Endodermal cell (in vitro differentiated cells): ENCODE data around the gene RYR2. TPM values are rescaled to one million over a fixed set of nuclear protein-coding genes. Genes with fewer than 3 reads are reported as not detected.

ENCODE experiments used
- DNase-seq: peaks from one replicate; pipeline ENCODE4 v3.0.0-alpha.2; 2017
- H3K27ac ChIP-seq: 2 replicates; pipeline ENCODE4 v1.5.1; 2013; ENCODE audit warnings: mild to moderate bottlenecking, low read depth, low read length, moderate library complexity
- H3K27me3 ChIP-seq: 2 replicates; pipeline ENCODE4 v1.6.1; 2013; ENCODE audit warnings: mild to moderate bottlenecking, low read length, moderate library complexity; ENCODE audit not compliant: insufficient read depth, control insufficient read depth, poor library complexity, severe bottlenecking
- H3K36me3 ChIP-seq: 2 replicates; pipeline ENCODE4 v1.7.0; 2013; ENCODE audit warnings: mild to moderate bottlenecking, low read length, moderate library complexity; ENCODE audit not compliant: control insufficient read depth, insufficient read depth
- H3K4me1 ChIP-seq: one replicate; pipeline ENCODE4 v1.7.0; 2013; ENCODE audit warnings: low read length; ENCODE audit not compliant: control insufficient read depth, insufficient read depth
- H3K4me3 ChIP-seq: 2 replicates; pipeline ENCODE4 v1.5.1; 2013; ENCODE audit warnings: mild to moderate bottlenecking, low read length, moderate library complexity
- H3K9ac ChIP-seq: 2 replicates; pipeline ENCODE4 v1.6.1; 2013; ENCODE audit warnings: mild to moderate bottlenecking, low read length, moderate library complexity; ENCODE audit not compliant: poor library complexity, severe bottlenecking; ENCODE audit errors: extremely low read depth
- H3K9me3 ChIP-seq: 2 replicates; pipeline ENCODE4 v1.6.1; 2013; ENCODE audit warnings: mild to moderate bottlenecking, low read length, moderate library complexity; ENCODE audit not compliant: control insufficient read depth
- H3K27ac Mint-ChIP-seq: 2 replicates; pipeline ENCODE4 v1.8.0; 2020; ENCODE audit warnings: mixed read lengths
- H3K27me3 Mint-ChIP-seq: 2 replicates; pipeline ENCODE4 v1.8.0; 2021; ENCODE audit warnings: mild to moderate bottlenecking, mixed read lengths; ENCODE audit not compliant: insufficient read depth
- H3K36me3 Mint-ChIP-seq: 2 replicates; pipeline ENCODE4 v1.8.0; 2020; ENCODE audit warnings: low read depth, mixed read lengths
- H3K4me1 Mint-ChIP-seq: 2 replicates; pipeline ENCODE4 v1.8.0; 2020; ENCODE audit warnings: mixed read lengths
- H3K4me3 Mint-ChIP-seq: 2 replicates; pipeline ENCODE4 v1.8.0; 2020; ENCODE audit warnings: mild to moderate bottlenecking, moderate library complexity, mixed read lengths
- H3K9me3 Mint-ChIP-seq: 2 replicates; pipeline ENCODE4 v1.8.0; 2020; ENCODE audit warnings: mild to moderate bottlenecking, mixed read lengths
- CTCF ChIP-seq: fragments of 200-600 bp; sonication (generic); conservative IDR thresholded peaks from 2 replicates; pipeline ENCODE4 v1.5.0; 2021; ENCODE audit warnings: antibody characterized with exemption, mild to moderate bottlenecking
- WGBS, 2 experiments: methylation state at CpG; one replicate each; pipeline versions ENCODE4 v1.1.5 to v1.1.7; 2013; ENCODE audit warnings: missing lambda C conversion rate in 2 of 2, mixed read lengths in 1 of 2; ENCODE audit not compliant: insufficient coverage in 1 of 2, insufficient read length in 1 of 2; 5-methylcytosine and 5-hydroxymethylcytosine counted together
- total RNA-seq, 2 donors: library from RNA; stranded (reverse); fragmentation: NEBNext Ultra II Directional in 1 of 2; extraction: Animal tissue kit (Norgen Biotek cat#: 25700) in 1 of 2; gene quantifications; 2 replicates in 1 of 2; 3 replicates in 1 of 2; pipeline ENCODE4 v1.2.1, GENCODE V29; 2021

The RYR2 gene
- total RNA-seq, 2 donors from 2014 or later: 0.95 to 2.4 TPM

GRCh38 chr1:237851210-237851845, 809.3 kb downstream of the RYR2 start:
- Mint-ChIP-seq H3K9me3 (peaks cover 5% of the 10 kb centered on the region), H3K4me1 (peaks cover 6% of the 10 kb centered on the region), H3K36me3 (no peaks in the 10 kb centered on the region), H3K27ac (no peak overlapping the region), H3K4me3 (no peak overlapping the region), H3K27me3 (no peaks in the 10 kb centered on the region)
- no peak overlapping the region for H3K9ac ChIP-seq
- DNase-seq: peak; percentile 87
- no peaks in the 10 kb centered on the region for H3K9me3 ChIP-seq
- no peaks in the 10 kb centered on the region for H3K36me3 ChIP-seq
- H3K4me3 ChIP-seq: no peak overlapping the region
- no peak overlapping the region for H3K27ac ChIP-seq
- no peaks in the 10 kb centered on the region for H3K4me1 ChIP-seq
- TF ChIP-seq CTCF: peak; percentile 95
- 0 to 19% methylated on average over 1 to 6 of the region's 6 CpGs for WGBS, 2 experiments
- no peaks in the 10 kb centered on the region for H3K27me3 ChIP-seq

DNA sequence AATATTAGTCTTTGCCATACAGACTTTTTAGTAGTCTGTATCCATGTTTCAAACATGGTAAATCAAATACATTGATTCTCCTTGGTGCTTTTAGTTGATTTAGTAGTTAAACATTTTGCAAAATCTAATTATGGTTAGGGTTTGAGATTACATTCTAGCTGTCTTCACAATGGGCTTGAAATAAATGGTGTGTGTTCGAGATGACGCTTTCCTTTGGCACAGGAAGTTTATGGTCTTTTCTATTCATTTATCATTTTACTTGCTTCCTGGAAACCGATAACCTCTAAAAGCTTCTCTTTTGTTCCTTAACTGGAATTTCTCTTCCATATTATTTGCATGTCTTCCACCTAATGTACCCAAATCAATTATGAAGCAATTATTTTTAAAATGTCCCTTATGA, 810.4 kb downstream of the RYR2 start:
- Histone ChIP-seq H3K36me3 (no peaks in the 10 kb centered on the region), H3K27me3 (no peaks in the 10 kb centered on the region), H3K4me3 (no peak overlapping the region), H3K9ac (no peak overlapping the region), H3K4me1 (no peaks in the 10 kb centered on the region), H3K9me3 (no peaks in the 10 kb centered on the region), H3K27ac (no peak overlapping the region)
- no peaks in the 10 kb centered on the region for H3K36me3 Mint-ChIP-seq
- H3K27ac Mint-ChIP-seq: no peak overlapping the region
- no peak overlapping the region for H3K4me3 Mint-ChIP-seq
- DNase-seq: no peak
- peaks cover 5% of the 10 kb centered on the region for H3K9me3 Mint-ChIP-seq
- H3K4me1 Mint-ChIP-seq: peaks cover 6% of the 10 kb centered on the region
- no peak for TF ChIP-seq CTCF
- 89 to 97% methylated on average over 3 of the region's 3 CpGs for WGBS, 2 experiments
- H3K27me3 Mint-ChIP-seq: peaks cover 9% of the 10 kb centered on the region

GRCh38 chr1:237857455-237857854, 815.5 kb downstream of the RYR2 start:
- Mint-ChIP-seq H3K27ac (no peak overlapping the region), H3K4me1 (peaks cover 10% of the 10 kb centered on the region), H3K36me3 (no peaks in the 10 kb centered on the region), H3K9me3 (peaks cover 5% of the 10 kb centered on the region), H3K4me3 (no peak overlapping the region), H3K27me3 (peaks cover 45% of the 10 kb centered on the region)
- H3K4me1 ChIP-seq: no peaks in the 10 kb centered on the region
- H3K27me3 ChIP-seq: peaks cover 14% of the 10 kb centered on the region
- TF ChIP-seq CTCF: no peak
- no peak overlapping the region for H3K9ac ChIP-seq
- no peaks in the 10 kb centered on the region for H3K36me3 ChIP-seq
- no peaks in the 10 kb centered on the region for H3K9me3 ChIP-seq
- DNase-seq: no peak
- H3K4me3 ChIP-seq: no peak overlapping the region
- H3K27ac ChIP-seq: no peak overlapping the region
- WGBS, 2 experiments: 93 to 94% methylated on average over 7 of the region's 7 CpGs
